Neural crest cell (in vitro differentiated cells): ENCODE measurements around the gene TUBB6. TPM values are rescaled to one million over a fixed set of nuclear protein-coding genes. Genes with fewer than 3 reads are reported as not detected.

ENCODE experiments used
- DNase-seq: peaks from one replicate; pipeline ENCODE4 v3.0.0; 2021; ENCODE audit warnings: low read depth, mixed read lengths, low spot score
- H3K27ac Mint-ChIP-seq: one replicate; pipeline ENCODE4 v1.8.0; 2021; ENCODE audit warnings: mild to moderate bottlenecking, mixed read lengths; ENCODE audit not compliant: unreplicated experiment
- H3K27me3 Mint-ChIP-seq: 2 replicates; pipeline ENCODE4 v1.8.0; 2021; ENCODE audit warnings: low read depth, mild to moderate bottlenecking, mixed read lengths
- H3K36me3 Mint-ChIP-seq: 2 replicates; pipeline ENCODE4 v1.8.0; 2021; ENCODE audit warnings: low read depth, mild to moderate bottlenecking, mixed read lengths
- H3K4me1 Mint-ChIP-seq: 2 replicates; pipeline ENCODE4 v1.8.0; 2021; ENCODE audit warnings: mixed read lengths
- H3K4me3 Mint-ChIP-seq: one replicate; pipeline ENCODE4 v1.8.0; 2021; ENCODE audit warnings: mild to moderate bottlenecking, mixed read lengths
- H3K9me3 Mint-ChIP-seq: 2 replicates; pipeline ENCODE4 v1.8.0; 2021; ENCODE audit warnings: mixed read lengths
- CTCF ChIP-seq: fragments of 200-600 bp; sonication (generic); conservative IDR thresholded peaks from 2 replicates; pipeline ENCODE4 v1.5.0; 2021; ENCODE audit warnings: antibody characterized with exemption, mild to moderate bottlenecking
- total RNA-seq: library from RNA; stranded (reverse); gene quantifications from 2 replicates; pipeline ENCODE4 v1.2.1, GENCODE V29; 2021

Gene TUBB6
- total RNA-seq, 1 donor from 2014 or later = 77.8 TPM

GRCh38 chr18:12299862-12300261, 8.2 kb upstream of the TUBB6 start:
- no peaks in the 10 kb centered on the region for H3K4me1 Mint-ChIP-seq
- H3K36me3 Mint-ChIP-seq = no peaks in the 10 kb centered on the region
- DNase-seq = no peak
- H3K27me3 Mint-ChIP-seq = peaks cover 8% of the 10 kb centered on the region
- H3K4me3 Mint-ChIP-seq = no peak overlapping the region
- no peak for TF ChIP-seq CTCF
- no peaks in the 10 kb centered on the region for H3K9me3 Mint-ChIP-seq
- no peak overlapping the region for H3K27ac Mint-ChIP-seq

GRCh38 chr18:12301263-12302005, 6.6 kb upstream of the TUBB6 start:
- TF ChIP-seq CTCF = no peak
- no peak overlapping the region for H3K4me3 Mint-ChIP-seq
- H3K36me3 Mint-ChIP-seq = no peaks in the 10 kb centered on the region
- H3K4me1 Mint-ChIP-seq = peaks cover 3% of the 10 kb centered on the region
- peak overlapping the region; percentile 14 for H3K27ac Mint-ChIP-seq
- no peaks in the 10 kb centered on the region for H3K9me3 Mint-ChIP-seq
- no peak for DNase-seq
- peaks cover 18% of the 10 kb centered on the region for H3K27me3 Mint-ChIP-seq

GRCh38 chr18:12302391-12303147, 5.5 kb upstream of the TUBB6 start:
- no peak for TF ChIP-seq CTCF
- no peaks in the 10 kb centered on the region for H3K9me3 Mint-ChIP-seq
- no peaks in the 10 kb centered on the region for H3K36me3 Mint-ChIP-seq
- no peak overlapping the region for H3K27ac Mint-ChIP-seq
- peaks cover 14% of the 10 kb centered on the region for H3K4me1 Mint-ChIP-seq
- peaks cover 29% of the 10 kb centered on the region for H3K27me3 Mint-ChIP-seq
- no peak overlapping the region for H3K4me3 Mint-ChIP-seq
- no peak for DNase-seq

GRCh38 chr18:12304351-12305210, 3.5 kb upstream of the TUBB6 start:
- no peak overlapping the region for H3K27ac Mint-ChIP-seq
- TF ChIP-seq CTCF = no peak
- peaks cover 17% of the 10 kb centered on the region for H3K4me1 Mint-ChIP-seq
- no peaks in the 10 kb centered on the region for H3K9me3 Mint-ChIP-seq
- peaks cover under 1% of the 10 kb centered on the region for H3K36me3 Mint-ChIP-seq
- peaks cover 34% of the 10 kb centered on the region for H3K27me3 Mint-ChIP-seq
- no peak for DNase-seq
- peak overlapping the region; percentile 28 for H3K4me3 Mint-ChIP-seq

GRCh38 chr18:12305211-12305610, 2.8 kb upstream of the TUBB6 start:
- peak overlapping the region; percentile 16 for H3K4me3 Mint-ChIP-seq
- H3K27me3 Mint-ChIP-seq = peaks cover 37% of the 10 kb centered on the region
- no peak overlapping the region for H3K27ac Mint-ChIP-seq
- DNase-seq = no peak
- peaks cover 4% of the 10 kb centered on the region for H3K36me3 Mint-ChIP-seq
- peaks cover 20% of the 10 kb centered on the region for H3K4me1 Mint-ChIP-seq
- H3K9me3 Mint-ChIP-seq = no peaks in the 10 kb centered on the region
- TF ChIP-seq CTCF = no peak
